GM21717 (cell line): ENCODE data around the gene RARB.

Source experiments
- ATAC-seq: cut with Tn5 transposase; IDR thresholded peaks from one replicate; pipeline ENCODE4 v1.9.1; 2021; ENCODE audit warnings: mild to moderate bottlenecking, moderate library complexity; ENCODE audit not compliant: unreplicated experiment

Gene RARB

DNA sequence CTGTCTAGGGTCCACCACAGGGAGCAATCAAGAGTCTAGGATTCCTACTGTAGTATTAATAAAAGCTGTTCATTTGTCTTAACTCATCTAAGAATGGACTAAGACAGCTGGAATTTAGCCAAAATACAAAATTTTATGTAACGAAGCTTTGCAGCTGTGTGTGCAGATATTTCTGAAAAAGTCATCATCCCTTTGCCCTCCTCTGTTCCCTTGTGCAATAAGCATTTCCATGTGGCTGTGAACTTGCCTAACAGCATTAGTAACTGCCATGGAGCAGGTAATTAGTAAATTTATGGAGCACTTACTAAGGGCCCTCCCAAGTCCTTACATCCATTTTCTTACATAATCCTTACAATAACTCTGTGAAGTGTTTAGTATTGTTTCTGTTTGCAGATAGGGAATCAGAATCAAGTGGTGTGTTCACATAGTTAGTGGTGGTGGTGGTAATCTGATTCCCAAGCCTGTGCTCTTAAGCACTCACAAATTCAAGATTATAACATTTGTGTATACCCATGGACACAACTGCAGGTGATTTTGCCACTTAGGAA is 114.5 kb downstream of the RARB start:
- ATAC-seq: no peak

- no peak for ATAC-seq
Measured at GRCh38 chr3:25547103-25547502, 119.0 kb downstream of the RARB start.

DNA sequence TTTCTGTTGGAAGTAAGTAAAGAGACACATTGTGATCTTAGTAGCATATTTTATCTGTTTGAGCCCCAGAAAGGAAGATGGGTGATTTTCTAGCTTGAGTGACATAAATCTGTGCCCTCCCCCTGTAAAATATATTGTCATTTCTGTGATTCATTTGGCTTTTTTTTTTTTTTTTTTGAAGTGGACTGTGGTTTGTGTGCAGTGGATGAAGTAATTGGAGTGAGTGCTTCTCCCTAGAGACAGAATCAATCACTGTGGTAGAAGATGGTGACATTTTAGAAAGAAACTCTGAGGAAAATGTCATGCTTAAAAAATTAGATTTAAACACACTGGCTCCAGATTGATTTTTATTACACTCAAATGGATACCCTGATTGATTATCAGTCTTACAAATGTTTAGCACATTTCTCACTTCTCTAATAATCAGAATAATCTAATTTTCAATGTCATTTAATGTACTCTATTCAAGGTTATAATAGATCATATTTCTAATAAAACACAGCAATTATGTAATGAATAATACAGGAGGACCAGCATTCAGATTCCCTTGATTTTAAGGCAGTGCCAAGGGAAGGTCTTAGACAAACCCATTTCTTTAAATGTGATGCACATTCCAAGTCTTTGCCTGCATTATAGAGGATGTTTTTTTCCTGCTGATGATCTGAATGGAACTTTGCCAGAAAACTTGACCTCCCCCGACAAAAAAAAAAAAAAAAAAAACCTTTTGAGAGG is 120.0 kb downstream of the RARB start:
- no peak for ATAC-seq

DNA sequence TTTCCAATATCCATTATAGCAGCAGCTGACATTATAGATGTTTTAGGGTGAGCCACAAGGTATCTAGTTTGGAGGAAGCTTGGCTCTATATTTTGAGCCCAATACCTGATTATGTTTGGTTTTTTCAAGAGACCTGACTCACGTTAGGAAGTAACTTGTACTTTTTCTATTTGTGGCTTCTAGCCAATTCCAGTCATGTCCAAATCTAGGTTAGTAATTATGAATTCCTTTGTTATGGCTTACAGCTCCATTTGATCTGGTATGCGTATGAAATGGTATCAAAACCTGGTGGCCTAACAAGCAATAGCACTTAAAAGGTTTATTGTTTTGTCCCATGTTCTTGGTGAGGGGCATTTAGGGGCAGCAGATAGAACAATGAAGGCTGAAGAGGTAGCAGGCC is 120.8 kb downstream of the RARB start:
- no peak for ATAC-seq

GRCh38 chr3:25552251-25552650 is 124.2 kb downstream of the RARB start:
- no peak for ATAC-seq

- no peak for ATAC-seq
Measured at GRCh38 chr3:25554376-25554775, 126.3 kb downstream of the RARB start.

GRCh38 chr3:25555695-25556437 is 127.8 kb downstream of the RARB start:
- no peak for ATAC-seq

DNA sequence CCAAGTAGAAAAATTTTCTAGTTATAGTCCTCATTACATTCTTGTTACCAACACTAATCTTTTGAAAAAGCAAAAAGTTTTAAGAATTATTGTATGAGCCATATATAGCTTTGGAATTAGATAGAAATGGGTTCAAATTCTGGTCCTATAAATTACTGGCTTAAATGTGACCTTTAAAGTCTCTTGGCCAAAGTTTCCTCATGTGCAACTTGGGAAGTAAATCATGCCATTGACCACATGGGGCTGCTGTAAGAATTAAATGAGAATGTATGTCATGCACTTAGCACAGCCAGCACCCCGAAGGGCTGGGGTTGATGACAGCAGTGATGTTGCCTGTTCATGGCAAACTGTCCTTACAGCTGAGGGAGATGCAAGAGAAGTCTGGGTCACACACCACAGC is 128.4 kb downstream of the RARB start:
- no peak for ATAC-seq

DNA sequence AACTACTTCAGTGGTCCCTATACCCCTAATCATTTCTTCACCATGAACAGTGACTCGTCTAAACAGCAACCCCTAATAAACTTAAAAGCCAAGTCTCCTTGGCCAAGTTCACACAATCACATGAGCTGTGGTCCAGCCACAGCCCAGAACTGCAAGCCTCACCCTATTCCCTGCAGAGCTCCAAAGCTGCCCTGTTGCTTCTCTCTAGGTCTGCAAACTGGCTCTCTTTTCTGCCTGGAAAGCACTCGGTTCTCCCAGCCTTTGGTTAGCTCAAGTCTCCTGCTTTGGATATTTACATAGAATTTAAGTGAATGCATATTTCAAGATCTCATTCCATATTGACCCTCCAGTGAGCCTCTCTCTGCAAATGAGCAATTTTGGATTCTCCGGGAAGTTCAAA is 129.6 kb downstream of the RARB start:
- ATAC-seq: no peak

DNA sequence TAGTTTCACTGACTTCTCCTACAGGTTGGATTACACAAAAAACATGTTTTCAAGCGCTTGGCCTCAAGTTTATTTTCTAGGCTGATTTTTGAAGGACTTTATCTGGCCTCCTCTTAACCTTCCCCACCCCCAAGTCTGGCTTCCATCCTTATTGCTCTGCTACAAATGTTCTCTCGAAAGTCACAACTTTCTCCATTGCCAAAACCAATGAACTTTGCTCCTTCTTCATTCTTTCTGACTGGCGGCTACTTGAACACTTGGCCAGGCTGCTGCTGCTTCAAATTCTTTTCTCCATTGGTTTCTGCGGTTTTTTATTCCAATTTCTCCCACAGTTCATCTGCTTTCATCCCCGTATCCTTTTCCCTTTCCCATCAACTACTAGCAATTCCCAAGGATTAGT is 130.1 kb downstream of the RARB start:
- no peak for ATAC-seq

GRCh38 chr3:25558796-25559195 is 130.7 kb downstream of the RARB start:
- ATAC-seq: no peak

GRCh38 chr3:25563601-25564000 is 135.5 kb downstream of the RARB start:
- no peak for ATAC-seq

DNA sequence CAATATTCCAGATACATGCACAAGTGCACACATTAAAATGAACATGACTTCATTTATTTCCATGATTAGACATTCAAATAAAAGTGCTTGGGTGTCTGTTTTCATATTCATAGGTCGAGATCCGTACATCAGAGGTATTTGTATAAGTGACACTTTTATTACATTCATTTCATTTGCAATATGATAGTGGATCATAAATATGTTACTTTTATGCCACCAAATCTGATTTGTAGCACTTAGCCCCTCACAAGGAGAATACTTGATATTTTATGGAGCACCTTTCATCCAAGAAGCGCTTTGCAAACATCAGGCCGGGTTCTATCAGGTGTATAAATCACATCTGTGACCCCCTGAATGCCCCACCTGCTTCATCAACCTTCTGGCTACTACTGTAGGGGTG is 136.0 kb downstream of the RARB start:
- no peak for ATAC-seq

GRCh38 chr3:25565807-25566206 is 137.7 kb downstream of the RARB start:
- ATAC-seq: no peak

- no peak for ATAC-seq
Measured at GRCh38 chr3:25566358-25566920, 138.4 kb downstream of the RARB start.

GRCh38 chr3:25567388-25567787 is 139.3 kb downstream of the RARB start:
- ATAC-seq: no peak

GRCh38 chr3:25567806-25568524 is 139.9 kb downstream of the RARB start:
- no peak for ATAC-seq

DNA sequence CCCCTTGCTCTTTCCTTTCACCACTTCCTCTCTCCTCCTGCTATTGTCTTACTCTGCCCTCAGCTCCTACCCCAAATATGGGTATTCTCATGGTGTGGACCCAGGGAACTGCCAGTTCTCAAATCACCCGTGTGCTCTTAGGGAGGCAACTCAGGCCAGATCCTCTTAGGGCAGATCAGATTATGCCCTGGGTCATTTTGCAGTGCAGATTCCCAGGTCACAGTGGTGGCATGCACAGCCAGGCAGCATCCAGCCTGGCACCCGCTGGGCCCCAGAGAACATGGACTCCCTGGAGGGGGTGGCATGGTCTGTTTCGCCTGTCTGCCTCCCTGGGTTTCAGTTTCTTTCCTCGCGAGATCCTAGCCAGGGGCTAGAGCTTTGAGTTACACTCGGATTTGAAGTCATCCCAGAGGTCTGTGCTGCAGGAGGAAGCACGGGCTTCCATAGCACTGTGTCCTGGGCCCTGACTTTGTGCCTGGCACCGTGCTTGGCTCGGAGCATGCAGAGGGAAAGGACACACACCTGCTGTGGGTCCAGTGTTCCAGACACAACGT is 140.5 kb downstream of the RARB start:
- ATAC-seq: no peak

DNA sequence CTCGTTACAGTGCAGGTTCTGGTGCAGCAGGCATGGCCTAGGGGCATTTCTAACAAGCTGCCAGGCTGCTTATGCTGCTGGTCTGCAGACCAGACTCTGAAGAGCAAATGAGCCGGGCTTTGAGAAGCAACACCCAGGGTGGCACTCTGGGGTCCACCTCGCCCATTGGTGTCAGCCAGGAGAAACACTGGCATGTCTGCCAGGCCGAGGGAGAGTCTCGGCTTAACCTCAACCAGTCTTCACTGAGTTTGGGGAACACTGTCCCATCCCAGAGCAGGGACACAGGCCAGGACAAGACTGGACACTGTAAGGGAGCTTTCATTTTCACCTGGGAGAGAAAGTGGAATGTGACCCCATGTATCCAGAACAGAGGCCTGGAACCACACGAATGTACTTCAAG is 143.2 kb downstream of the RARB start:
- ATAC-seq: no peak

GRCh38 chr3:25572336-25572735 is 144.3 kb downstream of the RARB start:
- no peak for ATAC-seq

- no peak for ATAC-seq
Measured at GRCh38 chr3:25572919-25573385, 144.9 kb downstream of the RARB start.
